ENCODE results near the gene ASGR2. TPM values are rescaled to one million over a fixed set of nuclear protein-coding genes. Genes with fewer than 3 reads are reported as not detected.

ASGR2 gene
- total RNA-seq, 4 donors from 2014 or later, result 1.6 to 2.2 TPM; not detected in 2

DNA sequence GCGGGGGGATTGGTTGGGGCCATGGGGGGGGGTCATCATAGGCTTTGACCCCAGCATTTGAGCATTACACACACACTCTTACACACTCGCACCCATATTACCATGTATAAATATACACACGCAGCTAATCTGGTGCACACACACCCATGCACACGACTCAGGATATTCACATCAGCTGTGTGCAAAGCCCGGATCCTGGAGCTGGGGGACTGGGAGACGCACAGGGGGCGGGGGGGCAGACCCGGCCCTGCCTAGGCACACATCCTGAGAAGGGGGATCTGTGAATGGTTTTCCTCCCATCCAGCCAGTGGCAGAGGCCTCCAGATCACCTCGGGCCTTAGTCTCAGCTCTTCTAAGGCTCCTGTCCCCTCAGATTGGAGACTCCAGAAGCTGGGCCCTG, 5.6 kb downstream of the ASGR2 start:
- intact Hi-C loops (cut with DNase I; ENCODE audit: low total_unique reads), result no loop called here
- Histone ChIP-seq H3K4me3 (no peak overlapping the region), H3K27me3 (peaks cover 7 to 16% (median 11%) of the 10 kb centered on the region in 3 donors), H3K4me1 (no peaks in the 10 kb centered on the region), H3K9me3 (no peaks in the 10 kb centered on the region), H3K36me3 (no peaks in the 10 kb centered on the region), H3K27ac (no peak overlapping the region)
- TF ChIP-seq, protein P1, sequence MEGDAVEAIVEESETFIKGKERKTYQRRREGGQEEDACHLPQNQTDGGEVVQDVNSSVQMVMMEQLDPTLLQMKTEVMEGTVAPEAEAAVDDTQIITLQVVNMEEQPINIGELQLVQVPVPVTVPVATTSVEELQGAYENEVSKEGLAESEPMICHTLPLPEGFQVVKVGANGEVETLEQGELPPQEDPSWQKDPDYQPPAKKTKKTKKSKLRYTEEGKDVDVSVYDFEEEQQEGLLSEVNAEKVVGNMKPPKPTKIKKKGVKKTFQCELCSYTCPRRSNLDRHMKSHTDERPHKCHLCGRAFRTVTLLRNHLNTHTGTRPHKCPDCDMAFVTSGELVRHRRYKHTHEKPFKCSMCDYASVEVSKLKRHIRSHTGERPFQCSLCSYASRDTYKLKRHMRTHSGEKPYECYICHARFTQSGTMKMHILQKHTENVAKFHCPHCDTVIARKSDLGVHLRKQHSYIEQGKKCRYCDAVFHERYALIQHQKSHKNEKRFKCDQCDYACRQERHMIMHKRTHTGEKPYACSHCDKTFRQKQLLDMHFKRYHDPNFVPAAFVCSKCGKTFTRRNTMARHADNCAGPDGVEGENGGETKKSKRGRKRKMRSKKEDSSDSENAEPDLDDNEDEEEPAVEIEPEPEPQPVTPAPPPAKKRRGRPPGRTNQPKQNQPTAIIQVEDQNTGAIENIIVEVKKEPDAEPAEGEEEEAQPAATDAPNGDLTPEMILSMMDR (IDR thresholded peaks at IDR 0.05 in 4 of 5, conservative IDR thresholded peaks at IDR 0.05 in 1 of 5), result no peak
- TF ChIP-seq POLR2A (IDR thresholded peaks at IDR 0.05), result no peak
- in situ Hi-C loops (cut with MboI; ENCODE audit: low sequenced_read_pairs in 4 of 4), result no loop called here
- ATAC-seq (no peak), DNase-seq (no peak)

DNA sequence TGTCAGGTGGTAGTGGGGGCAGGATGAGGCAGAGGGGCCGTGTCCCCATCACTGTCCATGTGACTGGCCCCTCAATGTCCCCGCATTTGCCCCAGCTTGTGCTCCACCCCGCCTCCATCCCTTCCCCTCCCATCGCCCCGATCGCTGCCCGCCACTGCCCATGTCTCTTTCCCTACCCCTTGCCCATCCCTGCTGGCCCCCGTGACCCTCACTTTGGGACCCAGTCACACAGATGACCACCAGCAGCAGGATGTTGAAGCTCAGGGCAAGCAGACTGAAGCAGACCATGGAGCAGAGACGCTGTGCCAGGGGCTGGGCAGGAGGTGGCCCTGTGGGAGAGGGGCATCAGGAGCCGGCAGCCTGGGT, 6.1 kb downstream of the ASGR2 start:
- H3K9me3 ChIP-seq, result no peaks in the 10 kb centered on the region
- H3K4me1 ChIP-seq, result no peaks in the 10 kb centered on the region
- peaks cover 7 to 15% (median 11%) of the 10 kb centered on the region in 3 donors for H3K27me3 ChIP-seq
- in situ Hi-C loops (cut with MboI; ENCODE audit: low sequenced_read_pairs in 4 of 4) (no loop called here), intact Hi-C loops (cut with DNase I; ENCODE audit: low total_unique reads) (no loop called here)
- no peak overlapping the region for H3K4me3 ChIP-seq
- DNase-seq, result no peak
- H3K27ac ChIP-seq, result no peak overlapping the region
- no peak for ATAC-seq
- TF ChIP-seq, protein P1 (IDR thresholded peaks at IDR 0.05 in 4 of 5, conservative IDR thresholded peaks at IDR 0.05 in 1 of 5), result no peak
- no peak for TF ChIP-seq POLR2A (IDR thresholded peaks at IDR 0.05)
- no peaks in the 10 kb centered on the region for H3K36me3 ChIP-seq

DNA sequence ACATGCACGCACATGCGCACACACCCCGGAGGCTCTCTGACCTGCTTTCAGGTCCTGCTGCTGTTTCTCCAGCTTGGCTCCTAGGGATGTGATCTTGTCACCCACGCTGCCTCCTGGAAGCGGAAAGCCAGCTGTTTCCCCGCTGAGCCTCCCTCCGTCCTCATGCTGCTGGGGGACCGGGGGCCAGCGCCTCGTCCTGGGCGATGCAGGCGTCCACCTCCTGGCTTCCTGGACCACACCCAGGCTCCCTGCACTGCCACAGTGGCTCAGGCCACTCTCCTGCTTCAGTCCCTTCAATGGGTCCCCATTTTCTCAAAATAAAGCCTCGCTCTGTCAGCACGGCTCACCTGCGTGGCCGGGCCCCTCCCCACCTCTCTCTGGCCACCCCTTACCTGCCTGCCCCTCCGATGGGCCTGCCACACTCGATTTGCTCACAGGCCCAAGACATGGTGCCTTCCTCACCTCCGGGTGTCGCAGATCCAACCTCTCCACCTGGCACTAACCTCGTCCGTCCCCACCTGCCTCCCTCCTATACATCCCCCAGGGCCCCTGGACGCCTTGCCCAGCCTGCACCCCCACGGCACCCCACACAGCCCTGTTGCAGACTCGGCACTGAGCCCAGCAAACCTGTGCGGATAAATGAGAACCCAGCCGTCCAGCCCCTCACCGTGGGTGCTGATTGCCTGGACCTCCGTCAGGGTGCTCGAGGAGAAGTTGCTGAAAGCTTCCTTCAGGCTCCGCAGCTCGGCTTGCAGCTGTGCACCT, 6.6 kb downstream of the ASGR2 start:
- Histone ChIP-seq H3K27ac (no peak overlapping the region), H3K27me3 (peaks cover 7 to 16% (median 10%) of the 10 kb centered on the region in 3 donors), H3K9me3 (no peaks in the 10 kb centered on the region), H3K4me3 (no peak overlapping the region), H3K4me1 (no peaks in the 10 kb centered on the region), H3K36me3 (no peaks in the 10 kb centered on the region)
- ATAC-seq (no peak), DNase-seq (no peak)
- TF ChIP-seq, protein P1 (IDR thresholded peaks at IDR 0.05 in 4 of 5, conservative IDR thresholded peaks at IDR 0.05 in 1 of 5), result no peak
- TF ChIP-seq POLR2A (IDR thresholded peaks at IDR 0.05), result no peak
- intact Hi-C loops (cut with DNase I; ENCODE audit: low total_unique reads), result no loop called here
- in situ Hi-C loops (cut with MboI; ENCODE audit: low sequenced_read_pairs in 4 of 4), result no loop called here

DNA sequence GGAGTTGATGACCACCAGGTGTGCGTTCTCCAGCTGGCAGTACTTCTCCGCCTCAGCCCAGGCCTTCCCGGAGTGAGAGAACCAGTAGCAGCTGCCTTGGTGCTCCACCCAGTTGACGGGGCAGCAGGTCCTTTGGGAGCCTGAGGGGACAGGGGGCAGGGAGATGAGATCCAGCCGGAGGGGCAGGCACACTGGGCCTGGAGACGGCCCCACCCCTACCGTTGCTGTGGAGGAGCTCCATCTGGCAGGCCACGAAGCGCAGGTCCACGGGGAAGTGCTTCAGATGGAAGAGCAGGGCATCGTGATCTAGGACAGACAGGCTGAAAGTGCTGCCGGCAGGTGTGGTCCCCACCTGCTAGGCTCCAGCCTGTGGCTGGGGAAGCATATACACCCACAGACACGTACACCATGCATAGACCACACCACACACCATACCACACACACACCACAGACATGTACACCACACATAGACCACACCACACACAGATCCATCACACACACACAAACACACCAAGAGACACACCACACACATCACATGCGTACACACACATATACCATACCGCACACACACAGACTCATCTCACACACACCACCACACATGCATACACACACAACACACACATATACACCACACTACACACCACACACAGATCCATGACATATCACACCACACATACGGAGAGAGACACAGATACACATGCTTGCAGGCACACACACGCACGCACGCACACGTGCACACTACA, 7.4 kb downstream of the ASGR2 start:
- peaks cover 7 to 20% (median 12%) of the 10 kb centered on the region in 3 donors for H3K27me3 ChIP-seq
- ATAC-seq (no peak), DNase-seq (no peak)
- H3K36me3 ChIP-seq, result no peaks in the 10 kb centered on the region
- in situ Hi-C loops (cut with MboI; ENCODE audit: low sequenced_read_pairs in 4 of 4) (no loop called here), intact Hi-C loops (cut with DNase I; ENCODE audit: low total_unique reads) (no loop called here)
- no peak for TF ChIP-seq POLR2A (IDR thresholded peaks at IDR 0.05)
- TF ChIP-seq, protein P1 (IDR thresholded peaks at IDR 0.05 in 4 of 5, conservative IDR thresholded peaks at IDR 0.05 in 1 of 5), result no peak
- H3K27ac ChIP-seq, result no peak overlapping the region
- H3K4me3 ChIP-seq, result no peak overlapping the region
- H3K9me3 ChIP-seq, result no peaks in the 10 kb centered on the region
- no peaks in the 10 kb centered on the region for H3K4me1 ChIP-seq
